ENCODE results near the gene SBF2.

GRCh38 chr11:9875862-9876261 lies 418.2 kb downstream of the SBF2 start:
- TF ChIP-seq CTCF (IDR thresholded peaks at IDR 0.05; ENCODE audit: borderline replicate concordance, extremely low read depth, low read length, poor library complexity, severe bottlenecking) (no peak), EZH2 (IDR thresholded peaks at IDR 0.05; ENCODE audit: borderline replicate concordance, low read depth, low read length, severe bottlenecking) (no peak)
